SK-N-SH (cell line): ENCODE data around the gene COL4A2. TPM values are rescaled to one million over a fixed set of nuclear protein-coding genes. Genes with fewer than 3 reads are reported as not detected.

ENCODE experiments used
- CTCF ChIA-PET: fragments of 300-600, 350-600 bp; formaldehyde crosslinking; extraction: SDS; loops from one replicate; lab custom pipeline; 2021; lab: Yijun Ruan, JAX
- POLR2A ChIA-PET: fragments of 350-600 bp; sonication (Branson Sonifier 250); formaldehyde crosslinking; extraction: SDS; loops from one replicate; lab custom pipeline; 2020; ENCODE audit warnings: antibody characterized with exemption, inconsistent platforms; lab: Yijun Ruan, JAX
- DNase-seq: peaks from one replicate; pipeline ENCODE4 v3.0.0; 2012
- H2AFZ ChIP-seq: fragments of 200-600 bp; sonication (generic); 2 replicates; pipeline ENCODE4 v1.8.1; 2016; ENCODE audit warnings: antibody characterized with exemption, mild to moderate bottlenecking, low read depth
- H3F3A ChIP-seq: fragments of 200-600 bp; sonication (generic); replicated peaks from 2 replicates; pipeline ENCODE3; 2016; ENCODE audit warnings: antibody characterized with exemption, mild to moderate bottlenecking; ENCODE audit not compliant: insufficient read depth
- H3K27ac ChIP-seq, 2 experiments: fragments of 200-500 bp in 1 of 2; fragments of 200-600 bp in 1 of 2; sonication (Bioruptor generic) in 1 of 2; sonication (generic), shearing (Covaris generic) in 1 of 2; 2 replicates each; pipeline versions ENCODE4 v1.5.1 to v1.6.1; 2014 to 2016; ENCODE audit warnings: low read depth in 2 of 2, inconsistent platforms in 1 of 2, low read length in 1 of 2, mild to moderate bottlenecking in 1 of 2, mixed read lengths in 1 of 2
- H3K27me3 ChIP-seq: fragments of 200-600 bp; sonication (generic), shearing (Covaris generic); 2 replicates; pipeline ENCODE4 v1.6.1; 2016; ENCODE audit warnings: mixed run types; ENCODE audit not compliant: insufficient read depth
- H3K36me3 ChIP-seq, 2 experiments: fragments of 200-500 bp in 1 of 2; fragments of 200-600 bp in 1 of 2; sonication (Bioruptor generic) in 1 of 2; sonication (generic) in 1 of 2; replicated peaks in 1 of 2; 2 replicates each; pipeline versions ENCODE3 to v1.5.1; 2014 to 2016; ENCODE audit warnings: low read length in 1 of 2, mild to moderate bottlenecking in 1 of 2; ENCODE audit not compliant: insufficient read depth in 2 of 2, control insufficient read depth in 1 of 2
- H3K4me1 ChIP-seq, 2 experiments: fragments of 200-500 bp in 1 of 2; fragments of 200-600 bp in 1 of 2; sonication (Bioruptor generic) in 1 of 2; sonication (generic), shearing (Covaris generic) in 1 of 2; 2 replicates each; pipeline versions ENCODE4 v1.5.1 to v1.6.1; 2014 to 2016; ENCODE audit warnings: low read depth in 1 of 2, low read length in 1 of 2, mixed run types in 1 of 2; ENCODE audit not compliant: insufficient read depth in 2 of 2, control insufficient read depth in 1 of 2
- H3K4me2 ChIP-seq: fragments of 200-600 bp; sonication (generic), shearing (Covaris generic); 2 replicates; pipeline ENCODE4 v1.6.1; 2017; ENCODE audit warnings: mixed run types
- H3K4me3 ChIP-seq, 2 experiments: fragments of 200-500 bp in 1 of 2; fragments of 200-600 bp in 1 of 2; sonication (Bioruptor generic) in 1 of 2; sonication (generic), shearing (Covaris generic) in 1 of 2; 2 replicates each; pipeline versions ENCODE4 v1.5.1 to v1.8.1; 2014 to 2016; ENCODE audit warnings: low read depth in 2 of 2, inconsistent platforms in 1 of 2, low read length in 1 of 2, mild to moderate bottlenecking in 1 of 2, mixed read lengths in 1 of 2, moderate library complexity in 1 of 2
- H3K79me2 ChIP-seq: fragments of 200-600 bp; sonication (generic); 2 replicates; pipeline ENCODE4 v1.8.1; 2017; ENCODE audit warnings: mild to moderate bottlenecking; ENCODE audit not compliant: insufficient read depth
- H3K9ac ChIP-seq: fragments of 200-600 bp; sonication (generic); 2 replicates; pipeline ENCODE4 v1.6.1; 2017; ENCODE audit warnings: mixed run types
- H3K9me2 ChIP-seq: fragments of 200-600 bp; sonication (generic); 2 replicates; pipeline ENCODE4 v1.6.1; 2017; ENCODE audit warnings: mixed run types
- H3K9me3 ChIP-seq: fragments of 200-600 bp; sonication (generic); 2 replicates; pipeline ENCODE4 v1.6.1; 2017; ENCODE audit warnings: mixed run types, mild to moderate bottlenecking, moderate library complexity
- H4K20me1 ChIP-seq: fragments of 200-600 bp; sonication (generic); 2 replicates; pipeline ENCODE4 v1.6.1; 2017; ENCODE audit warnings: mild to moderate bottlenecking, mixed run types; ENCODE audit not compliant: insufficient read depth
- CHD2 ChIP-seq: fragments of 150-350 bp; IDR thresholded peaks from 2 replicates; pipeline ENCODE4 v1.6.1; 2018; ENCODE audit warnings: low read length; ENCODE audit not compliant: partially characterized antibody
- ELF1 ChIP-seq: IDR thresholded peaks from 2 replicates; pipeline ENCODE4 v1.4.0; 2012
- EZH2phosphoT487 ChIP-seq: fragments of 200-600 bp; sonication (generic); IDR thresholded peaks from 2 replicates; pipeline ENCODE4 v1.6.1; 2017; ENCODE audit warnings: low read depth, mixed run types, mild to moderate bottlenecking, antibody characterized with exemption, moderate library complexity, borderline replicate concordance
- FOXJ3 ChIP-seq: sonication (generic); formaldehyde crosslinking; IDR thresholded peaks from 2 replicates; pipeline ENCODE4 v1.5.1; 2020; ENCODE audit warnings: mild to moderate bottlenecking, missing genetic modification reagents
- FOXM1 ChIP-seq: IDR thresholded peaks from 2 replicates; pipeline ENCODE4 v1.4.0; 2012; ENCODE audit warnings: low read depth, mild to moderate bottlenecking
- GABPA ChIP-seq: IDR thresholded peaks from 2 replicates; pipeline ENCODE4 v1.4.0; 2012; ENCODE audit warnings: low read depth, mild to moderate bottlenecking
- GATA2 ChIP-seq: sonication (generic); formaldehyde crosslinking; IDR thresholded peaks from 2 replicates; pipeline ENCODE4 v1.5.0; 2020; ENCODE audit warnings: mild to moderate bottlenecking, missing genetic modification reagents
- MXI1 ChIP-seq: IDR thresholded peaks from 2 replicates; pipeline ENCODE4 v1.6.1; 2012; ENCODE audit warnings: mild to moderate bottlenecking, low read depth, low read length, improper control_type of control experiment
- NFIC ChIP-seq: IDR thresholded peaks from 2 replicates; pipeline ENCODE4 v1.4.0; 2012; ENCODE audit warnings: borderline replicate concordance
- NRF1 ChIP-seq: IDR thresholded peaks from 2 replicates; pipeline ENCODE4 v1.6.1; 2012; ENCODE audit warnings: low read depth, mild to moderate bottlenecking, low read length
- RAD21 ChIP-seq: IDR thresholded peaks from 2 replicates; pipeline ENCODE4 v1.6.1; 2012; ENCODE audit warnings: mild to moderate bottlenecking, low read length
- RCOR1 ChIP-seq: fragments of 150-350 bp; IDR thresholded peaks from 2 replicates; pipeline ENCODE4 v1.6.1; 2017; ENCODE audit warnings: antibody characterized with exemption, low read length
- RFX5 ChIP-seq: IDR thresholded peaks from 2 replicates; pipeline ENCODE4 v1.6.1; 2012; ENCODE audit warnings: mild to moderate bottlenecking, improper control_type of control experiment, low read length
- SMC3 ChIP-seq: IDR thresholded peaks from 2 replicates; pipeline ENCODE4 v1.6.1; 2012; ENCODE audit warnings: low read depth, low read length, improper control_type of control experiment
- YY1 ChIP-seq: IDR thresholded peaks from 2 replicates; pipeline ENCODE4 v1.4.0; 2012; ENCODE audit warnings: low read depth, mild to moderate bottlenecking
- WGBS: methylation state at CpG from one replicate; pipeline ENCODE4 v1.1.6; 2017; ENCODE audit warnings: low lambda C conversion rate; 5-methylcytosine and 5-hydroxymethylcytosine counted together
- polyA plus RNA-seq, 3 experiments: library from polyadenylated mRNA; depleted of rRNA; stranded (reverse); fragments of >200 nt; gene quantifications; 2 replicates each; pipeline ENCODE4 v1.2.3, GENCODE V29; 2012
- TF ChIP-seq, protein P1 (sequence below): IDR thresholded peaks from 2 replicates; pipeline ENCODE4 v1.4.0; 2012; ENCODE audit warnings: low read depth, borderline replicate concordance
- TF ChIP-seq, protein P2 (sequence below): IDR thresholded peaks from 2 replicates; pipeline ENCODE4 v1.6.1; 2012; ENCODE audit warnings: mild to moderate bottlenecking, low read depth, low read length, moderate library complexity
- TF ChIP-seq, protein P3 (sequence below): fragments of 150-350 bp; IDR thresholded peaks from 2 replicates; pipeline ENCODE4 v1.6.1; 2016; ENCODE audit warnings: mild to moderate bottlenecking, low read depth, low read length
- TF ChIP-seq, protein P4 (sequence below): fragments of 200-600 bp; sonication (generic); IDR thresholded peaks from 2 replicates; pipeline ENCODE4 v1.6.1; 2017; ENCODE audit warnings: antibody characterized with exemption, mild to moderate bottlenecking, moderate library complexity
- TF ChIP-seq, protein P5 (sequence below): fragments of 150-350 bp; IDR thresholded peaks from 2 replicates; pipeline ENCODE4 v1.6.1; 2017; ENCODE audit warnings: antibody characterized with exemption, low read length, low read depth, borderline replicate concordance

COL4A2 gene
- polyA plus RNA-seq, 1 of the 3 experiments (the other 2 are of a cell fraction): 137 TPM

DNA sequence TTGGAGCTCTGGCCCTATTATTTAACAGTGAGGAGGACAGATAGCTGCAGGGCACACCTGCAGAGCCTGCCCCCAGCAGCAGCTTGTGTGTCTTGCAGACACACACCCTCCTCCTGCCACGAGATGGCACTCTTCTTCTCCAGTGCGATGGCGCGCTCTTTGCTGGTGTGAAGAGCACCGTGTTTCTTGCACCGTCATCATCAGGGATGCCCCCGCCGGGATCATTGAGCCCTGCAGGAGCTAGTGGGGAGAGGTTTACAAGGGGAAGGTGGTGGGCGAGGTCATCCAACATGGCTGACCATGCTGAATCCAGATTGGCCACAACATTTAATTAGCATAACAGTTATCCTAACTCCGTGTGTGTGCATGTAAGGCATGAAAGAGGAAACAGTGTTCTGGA, 148.9 kb downstream of the COL4A2 start:
- Histone ChIP-seq H3K9ac (no peak overlapping the region), H3K4me3 (peak overlapping the region in 1 of 2 experiments; percentile 34; a peak in 1 of 4 replicates)
- DNase-seq: peak; percentile 91

DNA sequence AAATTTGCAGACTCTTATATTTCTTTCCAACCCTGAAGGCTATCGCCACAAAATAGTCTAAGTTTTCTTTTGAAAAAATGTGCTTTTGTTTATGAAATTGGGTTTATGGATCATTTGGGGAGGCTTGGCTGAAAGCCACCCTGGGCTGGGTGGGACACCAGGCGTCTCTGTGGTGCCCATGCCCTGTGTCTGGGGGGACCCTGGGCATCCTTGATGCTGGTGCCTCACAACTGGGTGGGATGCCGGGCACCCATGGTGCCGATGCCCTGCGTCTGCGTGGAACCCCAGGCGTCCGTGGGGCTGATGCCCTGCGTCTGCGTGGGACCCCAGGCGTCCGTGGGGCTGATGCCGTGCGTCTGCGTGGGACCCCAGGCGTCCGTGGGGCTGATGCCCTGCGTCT, 149.5 kb downstream of the COL4A2 start:
- H4K20me1 ChIP-seq: no peaks in the 10 kb centered on the region
- H3K27ac ChIP-seq: no peak overlapping the region
- H3F3A ChIP-seq: peaks cover 4% of the 10 kb centered on the region
- ChIA-PET POLR2A (no interaction called here), CTCF (interaction anchor here (0.6 to 2.2 kb wide), 40 partner anchors 8 to 468 kb away, joined by 3 to 22 read pairs (median 5); partner anchors contain the start of genes COL4A1, COL4A2 and NAXD)
- H3K4me2 ChIP-seq: no peak overlapping the region
- no peak overlapping the region for H2AFZ ChIP-seq
- H3K9me2 ChIP-seq: no peaks in the 10 kb centered on the region
- no peaks in the 10 kb centered on the region for H3K79me2 ChIP-seq
- H3K4me1 ChIP-seq: peaks cover 0 to 5% of the 10 kb centered on the region in 2 experiments; a peak in 1 of 4 replicates
- no peak overlapping the region for H3K9ac ChIP-seq
- DNase-seq: no peak
- H3K4me3 ChIP-seq: no peak overlapping the region
- 88% methylated on average over 2 of the region's 18 CpGs for WGBS
- no peaks in the 10 kb centered on the region for H3K27me3 ChIP-seq
- H3K36me3 ChIP-seq: peaks cover 9 to 15% of the 10 kb centered on the region in 2 experiments
- no peaks in the 10 kb centered on the region for H3K9me3 ChIP-seq
- TF ChIP-seq EZH2phosphoT487 (no peak), GABPA (no peak), NRF1 (no peak), FOXM1 (no peak), FOXJ3 (CRISPR knock-in tag) (no peak), ELF1 (no peak), NFIC (no peak)
- TF ChIP-seq, protein P1, sequence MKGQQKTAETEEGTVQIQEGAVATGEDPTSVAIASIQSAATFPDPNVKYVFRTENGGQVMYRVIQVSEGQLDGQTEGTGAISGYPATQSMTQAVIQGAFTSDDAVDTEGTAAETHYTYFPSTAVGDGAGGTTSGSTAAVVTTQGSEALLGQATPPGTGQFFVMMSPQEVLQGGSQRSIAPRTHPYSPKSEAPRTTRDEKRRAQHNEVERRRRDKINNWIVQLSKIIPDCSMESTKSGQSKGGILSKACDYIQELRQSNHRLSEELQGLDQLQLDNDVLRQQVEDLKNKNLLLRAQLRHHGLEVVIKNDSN: no peak
- TF ChIP-seq, protein P2, sequence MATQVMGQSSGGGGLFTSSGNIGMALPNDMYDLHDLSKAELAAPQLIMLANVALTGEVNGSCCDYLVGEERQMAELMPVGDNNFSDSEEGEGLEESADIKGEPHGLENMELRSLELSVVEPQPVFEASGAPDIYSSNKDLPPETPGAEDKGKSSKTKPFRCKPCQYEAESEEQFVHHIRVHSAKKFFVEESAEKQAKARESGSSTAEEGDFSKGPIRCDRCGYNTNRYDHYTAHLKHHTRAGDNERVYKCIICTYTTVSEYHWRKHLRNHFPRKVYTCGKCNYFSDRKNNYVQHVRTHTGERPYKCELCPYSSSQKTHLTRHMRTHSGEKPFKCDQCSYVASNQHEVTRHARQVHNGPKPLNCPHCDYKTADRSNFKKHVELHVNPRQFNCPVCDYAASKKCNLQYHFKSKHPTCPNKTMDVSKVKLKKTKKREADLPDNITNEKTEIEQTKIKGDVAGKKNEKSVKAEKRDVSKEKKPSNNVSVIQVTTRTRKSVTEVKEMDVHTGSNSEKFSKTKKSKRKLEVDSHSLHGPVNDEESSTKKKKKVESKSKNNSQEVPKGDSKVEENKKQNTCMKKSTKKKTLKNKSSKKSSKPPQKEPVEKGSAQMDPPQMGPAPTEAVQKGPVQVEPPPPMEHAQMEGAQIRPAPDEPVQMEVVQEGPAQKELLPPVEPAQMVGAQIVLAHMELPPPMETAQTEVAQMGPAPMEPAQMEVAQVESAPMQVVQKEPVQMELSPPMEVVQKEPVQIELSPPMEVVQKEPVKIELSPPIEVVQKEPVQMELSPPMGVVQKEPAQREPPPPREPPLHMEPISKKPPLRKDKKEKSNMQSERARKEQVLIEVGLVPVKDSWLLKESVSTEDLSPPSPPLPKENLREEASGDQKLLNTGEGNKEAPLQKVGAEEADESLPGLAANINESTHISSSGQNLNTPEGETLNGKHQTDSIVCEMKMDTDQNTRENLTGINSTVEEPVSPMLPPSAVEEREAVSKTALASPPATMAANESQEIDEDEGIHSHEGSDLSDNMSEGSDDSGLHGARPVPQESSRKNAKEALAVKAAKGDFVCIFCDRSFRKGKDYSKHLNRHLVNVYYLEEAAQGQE: no peak

More for the DNA sequence above, 148.9 kb downstream of the COL4A2 start:
- POLR2A ChIA-PET: interaction anchor here (0.7 to 0.9 kb wide), 2 partner anchors 23 to 256 kb away, joined by 3 read pairs; no protein-coding TSS in a partner anchor
- no peaks in the 10 kb centered on the region for H3K79me2 ChIP-seq
- H3F3A ChIP-seq: peaks cover 9% of the 10 kb centered on the region
- H3K36me3 ChIP-seq: peaks cover 9 to 19% of the 10 kb centered on the region in 2 experiments
- CTCF ChIA-PET: interaction anchor here (0.6 to 2.2 kb wide), 64 partner anchors 9 to 469 kb away, joined by 3 to 22 read pairs (median 4); partner anchors contain the start of genes COL4A1, COL4A2 and NAXD
- no peaks in the 10 kb centered on the region for H4K20me1 ChIP-seq
- H3K4me2 ChIP-seq: no peak overlapping the region
- no peaks in the 10 kb centered on the region for H3K9me3 ChIP-seq
- no peaks in the 10 kb centered on the region for H3K27me3 ChIP-seq
- TF ChIP-seq ELF1 (no peak), RAD21 (peak; percentile 82), GABPA (no peak), SMC3 (peak; percentile 83), RCOR1 (0 out of 2 replicates have a peak, but pooled peaks have one; percentile 8), NFIC (no peak), GATA2 (CRISPR knock-in tag) (no peak), MXI1 (no peak), EZH2phosphoT487 (no peak), YY1 (peak; percentile 38; the same call in 1 of the 2 replicates), RFX5 (no peak), CHD2 (no peak)
- TF ChIP-seq, protein P3, sequence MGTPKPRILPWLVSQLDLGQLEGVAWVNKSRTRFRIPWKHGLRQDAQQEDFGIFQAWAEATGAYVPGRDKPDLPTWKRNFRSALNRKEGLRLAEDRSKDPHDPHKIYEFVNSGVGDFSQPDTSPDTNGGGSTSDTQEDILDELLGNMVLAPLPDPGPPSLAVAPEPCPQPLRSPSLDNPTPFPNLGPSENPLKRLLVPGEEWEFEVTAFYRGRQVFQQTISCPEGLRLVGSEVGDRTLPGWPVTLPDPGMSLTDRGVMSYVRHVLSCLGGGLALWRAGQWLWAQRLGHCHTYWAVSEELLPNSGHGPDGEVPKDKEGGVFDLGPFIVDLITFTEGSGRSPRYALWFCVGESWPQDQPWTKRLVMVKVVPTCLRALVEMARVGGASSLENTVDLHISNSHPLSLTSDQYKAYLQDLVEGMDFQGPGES: no peak
- TF ChIP-seq, protein P4, sequence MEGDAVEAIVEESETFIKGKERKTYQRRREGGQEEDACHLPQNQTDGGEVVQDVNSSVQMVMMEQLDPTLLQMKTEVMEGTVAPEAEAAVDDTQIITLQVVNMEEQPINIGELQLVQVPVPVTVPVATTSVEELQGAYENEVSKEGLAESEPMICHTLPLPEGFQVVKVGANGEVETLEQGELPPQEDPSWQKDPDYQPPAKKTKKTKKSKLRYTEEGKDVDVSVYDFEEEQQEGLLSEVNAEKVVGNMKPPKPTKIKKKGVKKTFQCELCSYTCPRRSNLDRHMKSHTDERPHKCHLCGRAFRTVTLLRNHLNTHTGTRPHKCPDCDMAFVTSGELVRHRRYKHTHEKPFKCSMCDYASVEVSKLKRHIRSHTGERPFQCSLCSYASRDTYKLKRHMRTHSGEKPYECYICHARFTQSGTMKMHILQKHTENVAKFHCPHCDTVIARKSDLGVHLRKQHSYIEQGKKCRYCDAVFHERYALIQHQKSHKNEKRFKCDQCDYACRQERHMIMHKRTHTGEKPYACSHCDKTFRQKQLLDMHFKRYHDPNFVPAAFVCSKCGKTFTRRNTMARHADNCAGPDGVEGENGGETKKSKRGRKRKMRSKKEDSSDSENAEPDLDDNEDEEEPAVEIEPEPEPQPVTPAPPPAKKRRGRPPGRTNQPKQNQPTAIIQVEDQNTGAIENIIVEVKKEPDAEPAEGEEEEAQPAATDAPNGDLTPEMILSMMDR: peak; percentile 78
- TF ChIP-seq, protein P5, sequence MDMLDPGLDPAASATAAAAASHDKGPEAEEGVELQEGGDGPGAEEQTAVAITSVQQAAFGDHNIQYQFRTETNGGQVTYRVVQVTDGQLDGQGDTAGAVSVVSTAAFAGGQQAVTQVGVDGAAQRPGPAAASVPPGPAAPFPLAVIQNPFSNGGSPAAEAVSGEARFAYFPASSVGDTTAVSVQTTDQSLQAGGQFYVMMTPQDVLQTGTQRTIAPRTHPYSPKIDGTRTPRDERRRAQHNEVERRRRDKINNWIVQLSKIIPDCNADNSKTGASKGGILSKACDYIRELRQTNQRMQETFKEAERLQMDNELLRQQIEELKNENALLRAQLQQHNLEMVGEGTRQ: no peak
- TF ChIP-seq, all 33 proteins: peak for 5
- Histone ChIP-seq H3K4me1 (peaks cover 0 to 5% of the 10 kb centered on the region in 2 experiments; a peak in 1 of 4 replicates), H2AFZ (no peak overlapping the region), H3K9me2 (no peaks in the 10 kb centered on the region), H3K27ac (no peak overlapping the region)
- 33% methylated on average over 7 of the region's 10 CpGs for WGBS
